ENCODE measurements around the gene LZTR1. TPM values are rescaled to one million over a fixed set of nuclear protein-coding genes. Genes with fewer than 3 reads are reported as not detected.

The LZTR1 gene
- total RNA-seq, 1 experiment from 2014 or later = 40.2 TPM

- ATAC-seq (no peak), DNase-seq (ENCODE audit: low read depth, low spot score) (no peak)
- intact Hi-C loops (cut with micrococcal nuclease; ENCODE audit: unreplicated experiment) (no loop called here), in situ Hi-C loops (cut with HindIII; ENCODE audit: low pct_unique_long_range_greater_than_20kb, low sequenced_read_pairs) (no loop called here)
- POLR2A ChIA-PET = no interaction called here
- Histone ChIP-seq H3K27me3 (ENCODE audit: control insufficient read depth, insufficient read depth, low read length) (no peaks in the 10 kb centered on the region), H3K36me3 (ENCODE audit: control insufficient read depth, insufficient read depth, low read length) (no peaks in the 10 kb centered on the region; the same call in 1 of the 2 replicates), H3K4me3 (ENCODE audit: low read depth in 2 of 2, low read length in 2 of 2) (no peak overlapping the region), H3K4me1 (ENCODE audit: control insufficient read depth, insufficient read depth, low read length) (0 out of 2 replicates have a peak, but pooled peaks cover 3% of the 10 kb centered on the region), H3K27ac (ENCODE audit: low read length) (no peak overlapping the region), H3K9me3 (ENCODE audit: control insufficient read depth, insufficient read depth, low read depth, low read length) (no peaks in the 10 kb centered on the region)
- CTCF ChIA-PET = no interaction called here
- TF ChIP-seq TCF7L2 (IDR thresholded peaks at IDR 0.05; ENCODE audit: low read depth, low read length) (no peak), CTCF (IDR thresholded peaks at IDR 0.05) (no peak), POLR2AphosphoS5 (IDR thresholded peaks at IDR 0.05; ENCODE audit: low read depth, low read length) (no peak), SIN3A (IDR thresholded peaks at IDR 0.05; ENCODE audit: borderline replicate concordance, insufficient read depth, low read depth, low read length) (no peak)
- TF ChIP-seq, protein P1, sequence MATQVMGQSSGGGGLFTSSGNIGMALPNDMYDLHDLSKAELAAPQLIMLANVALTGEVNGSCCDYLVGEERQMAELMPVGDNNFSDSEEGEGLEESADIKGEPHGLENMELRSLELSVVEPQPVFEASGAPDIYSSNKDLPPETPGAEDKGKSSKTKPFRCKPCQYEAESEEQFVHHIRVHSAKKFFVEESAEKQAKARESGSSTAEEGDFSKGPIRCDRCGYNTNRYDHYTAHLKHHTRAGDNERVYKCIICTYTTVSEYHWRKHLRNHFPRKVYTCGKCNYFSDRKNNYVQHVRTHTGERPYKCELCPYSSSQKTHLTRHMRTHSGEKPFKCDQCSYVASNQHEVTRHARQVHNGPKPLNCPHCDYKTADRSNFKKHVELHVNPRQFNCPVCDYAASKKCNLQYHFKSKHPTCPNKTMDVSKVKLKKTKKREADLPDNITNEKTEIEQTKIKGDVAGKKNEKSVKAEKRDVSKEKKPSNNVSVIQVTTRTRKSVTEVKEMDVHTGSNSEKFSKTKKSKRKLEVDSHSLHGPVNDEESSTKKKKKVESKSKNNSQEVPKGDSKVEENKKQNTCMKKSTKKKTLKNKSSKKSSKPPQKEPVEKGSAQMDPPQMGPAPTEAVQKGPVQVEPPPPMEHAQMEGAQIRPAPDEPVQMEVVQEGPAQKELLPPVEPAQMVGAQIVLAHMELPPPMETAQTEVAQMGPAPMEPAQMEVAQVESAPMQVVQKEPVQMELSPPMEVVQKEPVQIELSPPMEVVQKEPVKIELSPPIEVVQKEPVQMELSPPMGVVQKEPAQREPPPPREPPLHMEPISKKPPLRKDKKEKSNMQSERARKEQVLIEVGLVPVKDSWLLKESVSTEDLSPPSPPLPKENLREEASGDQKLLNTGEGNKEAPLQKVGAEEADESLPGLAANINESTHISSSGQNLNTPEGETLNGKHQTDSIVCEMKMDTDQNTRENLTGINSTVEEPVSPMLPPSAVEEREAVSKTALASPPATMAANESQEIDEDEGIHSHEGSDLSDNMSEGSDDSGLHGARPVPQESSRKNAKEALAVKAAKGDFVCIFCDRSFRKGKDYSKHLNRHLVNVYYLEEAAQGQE (IDR thresholded peaks at IDR 0.05; ENCODE audit: insufficient read depth in 1 of 2, low read depth in 2 of 2, low read length in 1 of 2) = no peak
- BruUV-seq (replicated peaks) = no TSS peak
Observed at GRCh38 chr22:20980523-20980922, 1.6 kb upstream of the LZTR1 start.

GRCh38 chr22:20980938-20981722 is 967 bp upstream of the LZTR1 start:
- ATAC-seq (no peak), DNase-seq (ENCODE audit: low read depth, low spot score) (no peak)
- H3K27me3 ChIP-seq (ENCODE audit: control insufficient read depth, insufficient read depth, low read length) = no peaks in the 10 kb centered on the region
- peak overlapping the region; percentile 68 to 80 for H3K4me3 ChIP-seq (ENCODE audit: low read depth in 2 of 2, low read length in 2 of 2)
- H3K27ac ChIP-seq (ENCODE audit: low read length) = peak overlapping the region; percentile 87
- TSS peak; percentile 78 for BruUV-seq (replicated peaks)
- intact Hi-C loops (cut with micrococcal nuclease; ENCODE audit: unreplicated experiment) (no loop called here), in situ Hi-C loops (cut with HindIII; ENCODE audit: low pct_unique_long_range_greater_than_20kb, low sequenced_read_pairs) (no loop called here)
- H3K4me1 ChIP-seq (ENCODE audit: control insufficient read depth, insufficient read depth, low read length) = 0 out of 2 replicates have a peak, but pooled peaks cover 3% of the 10 kb centered on the region
- H3K9me3 ChIP-seq (ENCODE audit: control insufficient read depth, insufficient read depth, low read depth, low read length) = no peaks in the 10 kb centered on the region
- ChIA-PET POLR2A (no interaction called here), CTCF (interaction anchor here (0.7 kb wide), 1 partner anchor 10 kb away, joined by 4 read pairs; no protein-coding TSS in a partner anchor)
- TF ChIP-seq CTCF (IDR thresholded peaks at IDR 0.05) = no peak
- TF ChIP-seq, protein P1 (IDR thresholded peaks at IDR 0.05; ENCODE audit: insufficient read depth in 1 of 2, low read depth in 2 of 2, low read length in 1 of 2) = no peak
- TF ChIP-seq SIN3A (IDR thresholded peaks at IDR 0.05; ENCODE audit: borderline replicate concordance, insufficient read depth, low read depth, low read length) = no peak
- no peak for TF ChIP-seq POLR2AphosphoS5 (IDR thresholded peaks at IDR 0.05; ENCODE audit: low read depth, low read length)
- TF ChIP-seq TCF7L2 (IDR thresholded peaks at IDR 0.05; ENCODE audit: low read depth, low read length) = no peak
- no peaks in the 10 kb centered on the region; the same call in 1 of the 2 replicates for H3K36me3 ChIP-seq (ENCODE audit: control insufficient read depth, insufficient read depth, low read length)

All from Panc1 (cell line).